PC-3 (cell line): ENCODE results near the gene IFNL4.

Source experiments
- CTCF ChIP-seq: fragments of 300-600 bp; sonication (generic); conservative IDR thresholded peaks from 2 replicates; pipeline ENCODE4 v1.5.1; 2017; ENCODE audit warnings: antibody characterized with exemption, low read depth, mild to moderate bottlenecking, low read length
- EZH2 ChIP-seq: fragments of 300-600 bp; sonication (generic); IDR thresholded peaks from one replicate; pipeline ENCODE4 v1.6.1; 2017; ENCODE audit warnings: antibody characterized with exemption, mild to moderate bottlenecking, low read length; ENCODE audit not compliant: unreplicated experiment
- EZH2phosphoT487 ChIP-seq: fragments of 300-600 bp; sonication (generic); IDR thresholded peaks from 2 replicates; pipeline ENCODE4 v1.6.1; 2018; ENCODE audit warnings: mild to moderate bottlenecking, antibody characterized with exemption, low read length, borderline replicate concordance

DNA sequence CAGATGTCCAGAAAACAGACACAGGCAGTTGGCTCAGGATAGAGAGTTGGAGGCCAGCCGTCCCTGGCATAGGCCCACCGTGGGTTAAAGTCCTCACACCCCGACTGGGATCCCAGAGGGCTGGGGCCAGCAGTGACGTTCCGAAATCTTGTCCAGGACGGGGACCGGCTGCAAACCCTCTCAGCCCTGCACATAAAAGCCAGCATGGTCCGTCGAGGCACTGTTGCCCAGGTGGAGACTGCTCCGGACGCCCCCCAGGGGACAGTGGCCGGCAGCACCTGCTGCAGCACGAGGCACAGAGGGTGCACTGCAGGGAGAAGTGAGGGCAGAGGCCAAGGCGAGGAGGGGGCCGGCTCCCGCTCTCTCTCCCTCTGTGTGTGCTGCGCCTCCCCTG, 15.3 kb upstream of the IFNL4 start:
- TF ChIP-seq CTCF = no peak
- TF ChIP-seq EZH2 = no peak
- TF ChIP-seq EZH2phosphoT487 = no peak
